ENCODE measurements around the gene SLC26A9.

DNA sequence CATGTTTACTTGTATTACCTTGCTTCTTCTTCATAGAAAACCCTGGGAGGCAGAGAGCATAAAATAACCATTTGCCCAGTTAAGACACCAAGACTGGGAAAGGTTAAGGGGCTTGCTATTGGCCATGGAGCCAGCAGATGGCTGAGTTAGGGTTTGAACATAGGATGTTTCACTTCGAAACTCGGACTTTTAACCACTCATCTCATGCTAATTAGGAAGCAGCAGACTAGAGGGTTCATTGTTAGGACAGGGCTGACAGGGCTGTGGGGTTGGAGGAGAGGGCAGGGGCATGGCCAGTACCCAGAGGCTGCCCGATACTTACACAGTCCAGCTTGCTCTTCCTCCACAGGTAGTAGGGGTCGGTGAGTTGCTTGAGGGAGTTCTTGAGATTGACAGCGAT is 17.0 kb downstream of the SLC26A9 start:
- TF ChIP-seq, protein P1, sequence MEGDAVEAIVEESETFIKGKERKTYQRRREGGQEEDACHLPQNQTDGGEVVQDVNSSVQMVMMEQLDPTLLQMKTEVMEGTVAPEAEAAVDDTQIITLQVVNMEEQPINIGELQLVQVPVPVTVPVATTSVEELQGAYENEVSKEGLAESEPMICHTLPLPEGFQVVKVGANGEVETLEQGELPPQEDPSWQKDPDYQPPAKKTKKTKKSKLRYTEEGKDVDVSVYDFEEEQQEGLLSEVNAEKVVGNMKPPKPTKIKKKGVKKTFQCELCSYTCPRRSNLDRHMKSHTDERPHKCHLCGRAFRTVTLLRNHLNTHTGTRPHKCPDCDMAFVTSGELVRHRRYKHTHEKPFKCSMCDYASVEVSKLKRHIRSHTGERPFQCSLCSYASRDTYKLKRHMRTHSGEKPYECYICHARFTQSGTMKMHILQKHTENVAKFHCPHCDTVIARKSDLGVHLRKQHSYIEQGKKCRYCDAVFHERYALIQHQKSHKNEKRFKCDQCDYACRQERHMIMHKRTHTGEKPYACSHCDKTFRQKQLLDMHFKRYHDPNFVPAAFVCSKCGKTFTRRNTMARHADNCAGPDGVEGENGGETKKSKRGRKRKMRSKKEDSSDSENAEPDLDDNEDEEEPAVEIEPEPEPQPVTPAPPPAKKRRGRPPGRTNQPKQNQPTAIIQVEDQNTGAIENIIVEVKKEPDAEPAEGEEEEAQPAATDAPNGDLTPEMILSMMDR (conservative IDR thresholded peaks at IDR 0.05; ENCODE audit: low read depth in 2 of 2), result no peak
- TF ChIP-seq POLR2AphosphoS5 (IDR thresholded peaks at IDR 0.05; ENCODE audit: low read depth) (no peak), CREB1 (CRISPR knock-in tag; IDR thresholded peaks at IDR 0.05; ENCODE audit: low read depth) (no peak), ZNF114 (CRISPR knock-in tag; IDR thresholded peaks at IDR 0.05) (no peak), EZH2phosphoT487 (IDR thresholded peaks at IDR 0.05; ENCODE audit: unreplicated experiment) (no peak), JUNB (IDR thresholded peaks at IDR 0.05; ENCODE audit: unreplicated experiment) (no peak), EZH2 (IDR thresholded peaks at IDR 0.05; ENCODE audit: low read depth, unreplicated experiment) (no peak), ETS1 (IDR thresholded peaks at IDR 0.05) (no peak), ZNF331 (CRISPR knock-in tag; IDR thresholded peaks at IDR 0.05; ENCODE audit: low read depth) (no peak), STAT1 (IDR thresholded peaks at IDR 0.05; ENCODE audit: unreplicated experiment) (no peak)
- TF ChIP-seq, protein P2, sequence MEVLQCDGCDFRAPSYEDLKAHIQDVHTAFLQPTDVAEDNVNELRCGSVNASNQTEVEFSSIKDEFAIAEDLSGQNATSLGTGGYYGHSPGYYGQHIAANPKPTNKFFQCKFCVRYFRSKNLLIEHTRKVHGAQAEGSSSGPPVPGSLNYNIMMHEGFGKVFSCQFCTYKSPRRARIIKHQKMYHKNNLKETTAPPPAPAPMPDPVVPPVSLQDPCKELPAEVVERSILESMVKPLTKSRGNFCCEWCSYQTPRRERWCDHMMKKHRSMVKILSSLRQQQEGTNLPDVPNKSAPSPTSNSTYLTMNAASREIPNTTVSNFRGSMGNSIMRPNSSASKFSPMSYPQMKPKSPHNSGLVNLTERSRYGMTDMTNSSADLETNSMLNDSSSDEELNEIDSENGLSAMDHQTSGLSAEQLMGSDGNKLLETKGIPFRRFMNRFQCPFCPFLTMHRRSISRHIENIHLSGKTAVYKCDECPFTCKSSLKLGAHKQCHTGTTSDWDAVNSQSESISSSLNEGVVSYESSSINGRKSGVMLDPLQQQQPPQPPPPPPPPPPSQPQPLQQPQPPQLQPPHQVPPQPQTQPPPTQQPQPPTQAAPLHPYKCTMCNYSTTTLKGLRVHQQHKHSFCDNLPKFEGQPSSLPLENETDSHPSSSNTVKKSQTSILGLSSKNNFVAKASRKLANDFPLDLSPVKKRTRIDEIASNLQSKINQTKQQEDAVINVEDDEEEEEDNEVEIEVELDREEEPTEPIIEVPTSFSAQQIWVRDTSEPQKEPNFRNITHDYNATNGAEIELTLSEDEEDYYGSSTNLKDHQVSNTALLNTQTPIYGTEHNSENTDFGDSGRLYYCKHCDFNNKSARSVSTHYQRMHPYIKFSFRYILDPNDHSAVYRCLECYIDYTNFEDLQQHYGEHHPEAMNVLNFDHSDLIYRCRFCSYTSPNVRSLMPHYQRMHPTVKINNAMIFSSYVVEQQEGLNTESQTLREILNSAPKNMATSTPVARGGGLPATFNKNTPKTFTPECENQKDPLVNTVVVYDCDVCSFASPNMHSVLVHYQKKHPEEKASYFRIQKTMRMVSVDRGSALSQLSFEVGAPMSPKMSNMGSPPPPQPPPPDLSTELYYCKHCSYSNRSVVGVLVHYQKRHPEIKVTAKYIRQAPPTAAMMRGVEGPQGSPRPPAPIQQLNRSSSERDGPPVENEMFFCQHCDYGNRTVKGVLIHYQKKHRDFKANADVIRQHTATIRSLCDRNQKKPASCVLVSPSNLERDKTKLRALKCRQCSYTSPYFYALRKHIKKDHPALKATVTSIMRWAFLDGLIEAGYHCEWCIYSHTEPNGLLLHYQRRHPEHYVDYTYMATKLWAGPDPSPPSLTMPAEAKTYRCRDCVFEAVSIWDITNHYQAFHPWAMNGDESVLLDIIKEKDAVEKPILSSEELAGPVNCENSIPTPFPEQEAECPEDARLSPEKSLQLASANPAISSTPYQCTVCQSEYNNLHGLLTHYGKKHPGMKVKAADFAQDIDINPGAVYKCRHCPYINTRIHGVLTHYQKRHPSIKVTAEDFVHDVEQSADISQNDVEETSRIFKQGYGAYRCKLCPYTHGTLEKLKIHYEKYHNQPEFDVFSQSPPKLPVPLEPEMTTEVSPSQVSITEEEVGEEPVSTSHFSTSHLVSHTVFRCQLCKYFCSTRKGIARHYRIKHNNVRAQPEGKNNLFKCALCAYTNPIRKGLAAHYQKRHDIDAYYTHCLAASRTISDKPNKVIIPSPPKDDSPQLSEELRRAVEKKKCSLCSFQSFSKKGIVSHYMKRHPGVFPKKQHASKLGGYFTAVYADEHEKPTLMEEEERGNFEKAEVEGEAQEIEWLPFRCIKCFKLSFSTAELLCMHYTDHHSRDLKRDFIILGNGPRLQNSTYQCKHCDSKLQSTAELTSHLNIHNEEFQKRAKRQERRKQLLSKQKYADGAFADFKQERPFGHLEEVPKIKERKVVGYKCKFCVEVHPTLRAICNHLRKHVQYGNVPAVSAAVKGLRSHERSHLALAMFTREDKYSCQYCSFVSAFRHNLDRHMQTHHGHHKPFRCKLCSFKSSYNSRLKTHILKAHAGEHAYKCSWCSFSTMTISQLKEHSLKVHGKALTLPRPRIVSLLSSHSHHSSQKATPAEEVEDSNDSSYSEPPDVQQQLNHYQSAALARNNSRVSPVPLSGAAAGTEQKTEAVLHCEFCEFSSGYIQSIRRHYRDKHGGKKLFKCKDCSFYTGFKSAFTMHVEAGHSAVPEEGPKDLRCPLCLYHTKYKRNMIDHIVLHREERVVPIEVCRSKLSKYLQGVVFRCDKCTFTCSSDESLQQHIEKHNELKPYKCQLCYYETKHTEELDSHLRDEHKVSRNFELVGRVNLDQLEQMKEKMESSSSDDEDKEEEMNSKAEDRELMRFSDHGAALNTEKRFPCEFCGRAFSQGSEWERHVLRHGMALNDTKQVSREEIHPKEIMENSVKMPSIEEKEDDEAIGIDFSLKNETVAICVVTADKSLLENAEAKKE (CRISPR knock-in tag; IDR thresholded peaks at IDR 0.05), result no peak
- TF ChIP-seq, protein P3, sequence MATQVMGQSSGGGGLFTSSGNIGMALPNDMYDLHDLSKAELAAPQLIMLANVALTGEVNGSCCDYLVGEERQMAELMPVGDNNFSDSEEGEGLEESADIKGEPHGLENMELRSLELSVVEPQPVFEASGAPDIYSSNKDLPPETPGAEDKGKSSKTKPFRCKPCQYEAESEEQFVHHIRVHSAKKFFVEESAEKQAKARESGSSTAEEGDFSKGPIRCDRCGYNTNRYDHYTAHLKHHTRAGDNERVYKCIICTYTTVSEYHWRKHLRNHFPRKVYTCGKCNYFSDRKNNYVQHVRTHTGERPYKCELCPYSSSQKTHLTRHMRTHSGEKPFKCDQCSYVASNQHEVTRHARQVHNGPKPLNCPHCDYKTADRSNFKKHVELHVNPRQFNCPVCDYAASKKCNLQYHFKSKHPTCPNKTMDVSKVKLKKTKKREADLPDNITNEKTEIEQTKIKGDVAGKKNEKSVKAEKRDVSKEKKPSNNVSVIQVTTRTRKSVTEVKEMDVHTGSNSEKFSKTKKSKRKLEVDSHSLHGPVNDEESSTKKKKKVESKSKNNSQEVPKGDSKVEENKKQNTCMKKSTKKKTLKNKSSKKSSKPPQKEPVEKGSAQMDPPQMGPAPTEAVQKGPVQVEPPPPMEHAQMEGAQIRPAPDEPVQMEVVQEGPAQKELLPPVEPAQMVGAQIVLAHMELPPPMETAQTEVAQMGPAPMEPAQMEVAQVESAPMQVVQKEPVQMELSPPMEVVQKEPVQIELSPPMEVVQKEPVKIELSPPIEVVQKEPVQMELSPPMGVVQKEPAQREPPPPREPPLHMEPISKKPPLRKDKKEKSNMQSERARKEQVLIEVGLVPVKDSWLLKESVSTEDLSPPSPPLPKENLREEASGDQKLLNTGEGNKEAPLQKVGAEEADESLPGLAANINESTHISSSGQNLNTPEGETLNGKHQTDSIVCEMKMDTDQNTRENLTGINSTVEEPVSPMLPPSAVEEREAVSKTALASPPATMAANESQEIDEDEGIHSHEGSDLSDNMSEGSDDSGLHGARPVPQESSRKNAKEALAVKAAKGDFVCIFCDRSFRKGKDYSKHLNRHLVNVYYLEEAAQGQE (IDR thresholded peaks at IDR 0.05; ENCODE audit: unreplicated experiment), result no peak

Measured in GM23338 (cell line).